ENCODE results near the gene CGAS. TPM values are rescaled to one million over a fixed set of nuclear protein-coding genes. Genes with fewer than 3 reads are reported as not detected.
"Not testable (repeated sequence)": the region's sequence is repeated elsewhere in the genome, so short reads cannot be mapped to it uniquely, and the experiment has no call there.

Gene CGAS
- 4.1 and 8.7 TPM in 2 replicates for total RNA-seq

- peak; percentile 60 for DNase-seq
Observed at GRCh38 chr6:73452107-73452461, at the start of gene CGAS. CGAS (minus strand) TSS chr6:73452297; CDS start chr6:73452181, 116 bp downstream.

- no peak for DNase-seq
Observed at GRCh38 chr6:73497915-73498314, 45.8 kb upstream of the CGAS start.

- DNase-seq, result no peak
Observed at GRCh38 chr6:73491377-73491776, 39.3 kb upstream of the CGAS start.

- no peak for DNase-seq
Observed at GRCh38 chr6:73487473-73487872, 35.4 kb upstream of the CGAS start.

- no peak for DNase-seq
Observed at GRCh38 chr6:73484438-73484837, 32.3 kb upstream of the CGAS start.

GRCh38 chr6:73481969-73482368, 29.9 kb upstream of the CGAS start:
- DNase-seq, result no peak

GRCh38 chr6:73477407-73477806, 25.3 kb upstream of the CGAS start:
- DNase-seq, result no peak

- no peak for DNase-seq
Observed at GRCh38 chr6:73476723-73477122, 24.6 kb upstream of the CGAS start.

GRCh38 chr6:73471686-73472290, 19.7 kb upstream of the CGAS start:
- DNase-seq, result no peak

GRCh38 chr6:73461537-73462350, 9.6 kb upstream of the CGAS start, which contains the start of gene MTO1:
MTO1 (plus strand) TSS chr6:73461737; CDS start chr6:73461855, 118 bp downstream.
- peak; percentile 94 for DNase-seq

- no peak for DNase-seq
Observed at GRCh38 chr6:73460056-73460455, 8.0 kb upstream of the CGAS start.

GRCh38 chr6:73459474-73459873, 7.4 kb upstream of the CGAS start:
- DNase-seq, result not testable (repeated sequence)

GRCh38 chr6:73455865-73456629, 4.0 kb upstream of the CGAS start:
- peak; percentile 4 for DNase-seq

- peak; percentile 50 for DNase-seq
Observed at GRCh38 chr6:73451223-73452106, 632 bp downstream of the CGAS start.

GRCh38 chr6:73443555-73443954, 8.5 kb downstream of the CGAS start:
- DNase-seq, result no peak

- no peak for DNase-seq
Observed at GRCh38 chr6:73435236-73435635, 16.9 kb downstream of the CGAS start.

GRCh38 chr6:73421534-73421933, 30.6 kb downstream of the CGAS start:
- DNase-seq, result no peak

GRCh38 chr6:73418081-73418741, 33.9 kb downstream of the CGAS start:
- no peak for DNase-seq

GRCh38 chr6:73413102-73413501, 39.0 kb downstream of the CGAS start:
- DNase-seq, result no peak

- no peak for DNase-seq
Observed at GRCh38 chr6:73409395-73409794, 42.7 kb downstream of the CGAS start.

GRCh38 chr6:73400656-73401055, 51.4 kb downstream of the CGAS start:
- no peak for DNase-seq

- DNase-seq, result no peak
Observed at GRCh38 chr6:73395875-73396274, 56.2 kb downstream of the CGAS start.
